ENCODE results near the gene HCST.

- TF ChIP-seq CTCF (conservative IDR thresholded peaks at IDR 0.05; ENCODE audit: low read depth, low read length) (no peak), CHD1 (IDR thresholded peaks at IDR 0.05; ENCODE audit: low read depth, low read length) (no peak)
Observed at GRCh38 chr19:35913589-35913988, 11.3 kb downstream of the HCST start.

Data from IMR-90 (cell line).